Hematopoietic multipotent progenitor cell (in vitro differentiated cells): Measurements from ENCODE around the gene FEM1B. TPM values are rescaled to one million over a fixed set of nuclear protein-coding genes. Genes with fewer than 3 reads are reported as not detected.

ENCODE experiments used
- DNase-seq, 3 donors: peaks; one replicate each; pipeline ENCODE4 v3.0.0-alpha.2; 2011 to 2015; ENCODE audit warnings: low read depth in 2 of 3, low spot score in 2 of 3
- total RNA-seq: library from RNA; depleted of rRNA; stranded (reverse); fragments of >200 nt; gene quantifications from one replicate; pipeline ENCODE4 v1.2.3, GENCODE V29; 2012

FEM1B gene
- total RNA-seq, 1 donor: 47.7 TPM

DNA sequence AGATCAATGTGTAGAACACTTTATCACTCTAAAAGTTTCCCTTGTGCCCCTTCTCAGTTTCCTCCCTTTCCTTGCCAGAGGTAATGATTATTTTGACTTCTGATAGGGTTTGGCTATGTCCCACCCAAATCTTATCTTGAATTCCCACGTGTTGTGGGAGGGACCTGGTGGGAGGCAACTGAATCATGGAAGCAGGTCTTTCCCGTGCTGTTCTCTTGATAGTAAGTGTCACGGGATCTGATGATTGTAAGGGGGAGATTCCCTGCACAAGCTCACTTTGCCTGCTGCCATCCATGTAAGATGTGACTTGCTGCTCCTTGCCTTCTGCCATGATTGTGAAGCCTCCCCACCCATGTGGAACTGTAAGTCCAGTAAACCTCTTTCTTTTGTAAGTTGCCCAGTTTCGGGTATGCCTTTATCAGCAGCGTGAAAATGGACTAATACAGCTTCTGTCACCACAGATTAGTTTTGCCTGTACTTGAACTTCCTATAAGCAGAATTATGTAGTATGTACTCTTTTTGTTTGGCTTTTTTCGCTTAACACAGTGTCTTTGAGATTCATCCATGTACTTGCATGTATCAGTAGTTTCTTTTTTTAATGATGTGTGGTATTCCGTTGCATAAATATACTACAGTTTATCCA lies 7.2 kb downstream of the FEM1B start:
- DNase-seq: no peak

DNA sequence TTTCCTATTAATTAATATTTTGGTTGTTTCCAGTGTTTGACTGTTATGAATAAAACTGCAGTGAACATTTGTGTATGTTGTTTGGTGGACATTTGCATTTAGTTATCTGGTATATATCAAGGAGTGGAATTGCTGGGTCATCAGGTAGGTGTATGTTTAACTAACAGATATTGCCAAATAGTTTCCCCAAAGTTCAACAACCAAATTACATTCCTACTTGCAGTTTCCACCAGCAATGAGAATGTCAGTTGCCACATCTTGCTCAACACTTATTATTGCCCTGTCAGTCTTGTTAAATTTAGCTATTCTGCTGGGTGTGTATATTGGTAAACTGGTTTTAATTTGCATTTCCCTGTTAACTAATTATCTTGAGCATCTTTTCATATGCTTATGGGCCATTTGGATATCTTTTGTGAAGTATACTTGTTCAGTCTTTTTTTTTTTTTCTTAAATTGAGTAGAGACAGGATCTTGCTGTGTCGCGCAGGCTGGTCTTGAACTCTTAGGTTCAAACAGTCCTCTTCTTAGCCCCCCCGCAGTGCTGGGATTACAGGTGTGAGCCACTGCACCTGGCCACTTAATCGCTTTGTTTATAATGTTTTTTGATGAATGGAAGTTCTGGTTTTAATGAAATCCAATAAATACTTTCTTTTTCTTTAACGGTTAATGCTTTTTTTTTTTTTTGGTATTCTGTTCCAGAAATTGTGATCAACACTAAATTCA lies 7.9 kb downstream of the FEM1B start:
- DNase-seq: no peak

DNA sequence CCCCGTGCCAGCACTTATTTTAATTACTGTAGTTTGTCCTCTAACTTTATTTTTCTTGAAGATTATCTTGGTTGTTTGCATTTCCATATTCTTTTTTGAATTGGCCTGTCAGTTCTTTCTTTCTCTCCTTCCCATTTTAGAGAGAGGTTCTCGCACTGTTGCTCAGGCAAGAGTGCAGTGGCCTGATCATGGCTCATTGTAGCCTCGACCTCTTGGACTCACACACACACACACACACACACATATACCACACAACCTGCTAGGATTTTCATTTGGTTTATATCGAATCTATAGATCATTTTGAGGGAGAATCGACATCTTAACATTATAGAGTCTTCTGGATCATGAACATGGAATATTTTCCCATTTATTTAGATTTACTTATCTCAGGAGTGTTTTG lies 8.7 kb downstream of the FEM1B start:
- no peak for DNase-seq

DNA sequence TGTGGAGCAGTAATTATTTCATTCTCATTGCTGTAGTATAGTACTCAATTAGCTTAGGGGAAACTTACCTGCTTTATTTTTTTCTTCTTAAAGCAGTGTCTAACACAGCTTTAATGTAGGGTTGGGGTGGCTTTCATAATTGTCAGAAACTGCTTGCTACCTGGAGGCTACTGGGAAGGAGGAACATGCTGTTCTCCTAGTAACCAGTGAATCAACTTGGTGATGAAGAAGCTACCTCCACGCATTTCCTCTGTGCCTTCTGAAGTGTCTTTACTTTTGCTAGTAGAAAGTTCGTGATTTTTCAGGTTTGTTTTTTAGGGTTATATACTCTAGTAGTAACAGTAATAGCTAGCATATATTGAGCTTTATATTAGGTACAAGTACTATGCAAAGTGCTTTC lies 11.5 kb downstream of the FEM1B start:
- no peak for DNase-seq

DNA sequence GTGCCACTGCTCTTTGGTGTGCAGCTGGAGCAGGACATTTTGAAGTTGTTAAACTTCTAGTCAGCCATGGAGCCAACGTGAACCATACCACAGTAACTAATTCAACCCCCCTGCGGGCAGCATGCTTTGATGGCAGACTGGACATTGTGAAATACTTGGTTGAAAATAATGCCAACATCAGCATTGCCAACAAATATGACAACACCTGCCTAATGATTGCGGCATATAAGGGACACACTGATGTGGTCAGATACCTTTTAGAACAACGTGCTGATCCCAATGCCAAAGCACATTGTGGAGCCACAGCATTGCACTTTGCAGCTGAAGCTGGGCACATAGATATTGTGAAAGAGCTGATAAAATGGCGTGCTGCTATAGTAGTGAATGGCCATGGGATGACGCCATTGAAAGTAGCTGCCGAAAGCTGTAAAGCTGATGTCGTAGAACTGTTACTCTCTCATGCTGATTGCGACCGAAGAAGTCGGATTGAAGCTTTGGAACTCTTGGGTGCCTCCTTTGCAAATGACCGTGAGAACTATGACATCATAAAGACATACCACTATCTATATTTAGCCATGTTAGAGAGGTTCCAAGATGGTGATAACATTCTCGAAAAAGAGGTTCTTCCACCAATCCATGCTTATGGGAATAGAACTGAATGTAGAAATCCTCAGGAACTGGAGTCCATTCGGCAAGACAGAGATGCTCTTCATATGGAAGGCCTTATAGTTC lies 12.2 kb downstream of the FEM1B start:
- no peak for DNase-seq

DNA sequence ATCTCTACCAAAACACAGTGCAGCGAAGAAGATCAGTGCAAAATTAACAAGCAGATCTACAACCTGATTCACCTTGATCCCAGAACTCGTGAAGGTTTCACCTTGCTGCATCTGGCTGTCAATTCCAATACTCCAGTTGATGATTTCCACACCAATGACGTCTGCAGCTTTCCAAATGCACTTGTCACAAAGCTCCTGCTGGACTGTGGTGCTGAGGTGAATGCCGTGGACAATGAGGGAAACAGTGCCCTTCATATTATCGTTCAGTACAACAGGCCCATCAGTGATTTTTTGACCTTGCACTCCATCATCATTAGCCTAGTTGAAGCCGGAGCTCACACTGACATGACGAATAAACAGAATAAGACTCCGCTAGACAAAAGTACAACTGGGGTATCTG lies 13.2 kb downstream of the FEM1B start:
- DNase-seq: no peak

DNA sequence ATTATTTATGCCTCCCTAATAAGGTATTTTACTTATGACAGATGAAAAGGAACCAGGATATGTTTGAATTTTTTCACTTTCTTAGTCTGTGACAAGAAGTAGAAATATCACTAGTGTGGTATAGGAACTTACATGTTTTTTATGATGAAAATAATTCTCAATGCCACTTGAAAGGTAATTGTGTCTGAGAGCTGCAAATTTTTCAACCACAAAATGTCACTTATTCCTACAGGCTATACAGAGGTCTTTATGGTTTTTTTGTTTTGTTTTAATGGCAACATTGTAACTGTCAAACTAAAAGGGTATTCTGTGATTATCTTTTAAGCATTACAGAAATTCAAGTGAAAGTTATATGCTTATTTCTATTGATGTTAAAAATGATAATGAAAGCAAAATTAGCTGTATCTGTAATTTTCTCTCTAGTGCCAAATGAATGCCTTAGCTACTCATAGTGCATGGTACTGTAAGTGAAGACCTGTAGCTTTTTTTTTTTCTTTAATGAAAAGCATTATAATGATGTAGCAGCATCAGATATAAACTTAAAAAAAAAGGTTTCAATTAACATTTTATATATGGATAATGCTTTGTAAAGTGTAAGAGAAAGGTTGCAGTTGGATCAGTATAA lies 14.7 kb downstream of the FEM1B start:
- DNase-seq: no peak

DNA sequence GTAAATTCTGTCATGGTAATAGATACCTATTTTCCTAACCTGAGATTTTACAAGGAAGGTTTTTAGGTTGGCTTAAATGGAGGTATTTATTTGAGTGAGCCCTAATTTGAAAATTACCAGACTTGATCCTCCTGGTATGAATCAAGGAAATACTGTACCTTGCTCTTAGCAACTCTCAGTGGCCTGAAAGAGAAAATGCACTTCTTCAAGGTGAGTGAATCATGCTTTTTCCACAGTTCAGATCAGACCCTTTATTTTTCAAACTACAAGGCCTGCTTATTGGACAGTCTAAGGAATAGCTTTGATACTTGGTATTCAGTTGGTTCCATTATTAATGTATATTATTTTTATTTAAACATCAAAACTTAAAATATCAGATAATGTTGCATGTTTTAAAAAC lies 15.4 kb downstream of the FEM1B start:
- DNase-seq: no peak

DNA sequence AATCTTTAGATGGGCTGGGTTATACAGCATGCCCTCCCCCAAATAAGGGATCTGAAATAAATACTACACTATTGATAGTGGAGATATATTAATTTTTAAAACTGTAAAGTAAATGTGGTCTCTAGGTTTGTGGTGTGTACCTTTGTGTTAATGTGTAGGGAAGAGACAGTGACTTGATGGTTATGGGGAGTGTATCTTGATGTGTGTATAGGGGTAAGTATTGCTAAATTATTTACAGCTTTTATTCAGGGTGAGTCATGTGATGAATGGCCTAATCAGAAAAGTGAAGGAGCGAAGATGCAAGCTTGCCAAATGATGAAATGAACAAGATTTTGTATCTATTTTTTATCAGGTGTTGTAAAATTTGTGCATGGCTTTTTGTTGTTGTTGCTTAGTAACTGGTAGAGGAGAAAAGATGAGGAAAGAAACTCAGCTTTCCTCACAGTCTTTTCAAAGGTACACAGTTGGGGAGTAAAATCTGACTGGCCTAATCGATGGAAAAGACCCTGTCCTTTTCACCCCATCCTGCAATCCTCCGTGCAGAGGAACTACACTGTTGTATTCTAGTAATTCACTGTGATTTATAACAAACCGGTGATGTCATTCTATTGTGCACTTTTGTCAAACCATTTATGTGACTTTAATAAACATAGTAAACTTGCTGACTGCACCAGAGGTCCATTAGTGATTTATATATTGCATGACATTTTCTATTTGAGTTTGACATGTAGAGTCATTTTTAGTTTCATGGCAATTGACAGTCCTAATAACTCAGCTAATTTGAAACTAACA lies 17.7 kb downstream of the FEM1B start:
- DNase-seq: no peak

DNA sequence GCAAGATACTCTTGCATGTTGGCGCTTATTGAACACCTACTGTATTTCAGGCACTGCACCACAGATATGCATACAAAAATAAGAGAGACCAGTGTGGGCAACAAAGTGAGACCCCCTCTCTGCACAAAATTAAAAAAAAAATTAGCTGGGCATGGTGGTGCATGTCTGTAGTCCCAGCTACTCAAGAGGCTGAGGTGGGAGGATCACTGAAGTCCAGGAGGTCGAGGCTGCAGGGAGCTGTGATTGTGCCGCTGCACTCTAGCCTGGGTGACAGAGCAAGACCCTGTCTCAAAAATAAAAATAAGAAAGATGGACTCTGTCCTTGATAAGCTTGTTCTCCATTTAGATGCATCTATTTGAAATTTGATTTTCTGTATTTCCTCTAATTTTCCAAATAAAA lies 20.8 kb downstream of the FEM1B start:
- DNase-seq: no peak

DNA sequence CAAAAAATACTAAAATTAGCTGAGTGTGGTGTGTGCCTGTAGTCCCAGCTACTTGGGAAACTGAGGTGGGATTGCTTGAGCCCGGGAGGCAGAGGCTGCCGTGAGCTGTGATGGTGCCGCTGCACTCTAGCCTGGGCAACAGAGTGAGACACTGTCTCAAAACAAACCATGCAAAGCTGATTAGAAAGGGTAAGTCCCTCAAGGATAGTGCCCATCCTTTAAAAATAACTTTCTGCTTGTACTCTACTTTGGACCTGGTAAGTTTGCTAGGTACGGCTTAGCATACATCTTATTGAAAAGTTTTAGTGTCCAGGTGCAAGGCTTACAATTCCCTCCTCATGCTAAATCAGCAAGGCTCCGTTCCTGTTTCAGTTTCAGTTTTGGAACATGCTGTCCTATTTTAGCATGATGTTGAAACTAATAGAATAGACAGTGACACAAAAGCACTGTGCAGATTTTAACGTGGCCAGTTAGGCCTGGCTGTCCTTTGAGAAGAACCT lies 21.4 kb downstream of the FEM1B start:
- peak in 2 of 3 donors; percentile 42 to 62 for DNase-seq

DNA sequence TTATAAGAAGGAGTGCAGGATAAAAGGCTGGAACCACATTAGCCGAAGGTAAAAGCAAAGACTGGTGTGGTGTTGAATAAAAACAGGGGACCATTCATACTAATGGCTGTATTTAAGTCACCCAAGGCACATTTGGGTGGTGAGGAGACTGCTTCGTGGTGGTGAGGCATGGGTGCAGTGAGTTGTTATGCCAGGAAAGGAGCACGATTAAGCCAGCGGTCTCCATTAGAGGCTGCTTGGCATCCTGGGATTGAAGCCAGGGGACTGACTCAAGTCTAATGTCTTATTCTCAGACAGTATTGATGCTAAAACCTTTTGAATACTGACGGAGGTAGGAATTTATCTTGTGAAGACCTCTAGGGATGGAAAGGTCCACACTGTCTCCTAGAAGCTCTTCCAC lies 21.9 kb downstream of the FEM1B start:
- no peak for DNase-seq

DNA sequence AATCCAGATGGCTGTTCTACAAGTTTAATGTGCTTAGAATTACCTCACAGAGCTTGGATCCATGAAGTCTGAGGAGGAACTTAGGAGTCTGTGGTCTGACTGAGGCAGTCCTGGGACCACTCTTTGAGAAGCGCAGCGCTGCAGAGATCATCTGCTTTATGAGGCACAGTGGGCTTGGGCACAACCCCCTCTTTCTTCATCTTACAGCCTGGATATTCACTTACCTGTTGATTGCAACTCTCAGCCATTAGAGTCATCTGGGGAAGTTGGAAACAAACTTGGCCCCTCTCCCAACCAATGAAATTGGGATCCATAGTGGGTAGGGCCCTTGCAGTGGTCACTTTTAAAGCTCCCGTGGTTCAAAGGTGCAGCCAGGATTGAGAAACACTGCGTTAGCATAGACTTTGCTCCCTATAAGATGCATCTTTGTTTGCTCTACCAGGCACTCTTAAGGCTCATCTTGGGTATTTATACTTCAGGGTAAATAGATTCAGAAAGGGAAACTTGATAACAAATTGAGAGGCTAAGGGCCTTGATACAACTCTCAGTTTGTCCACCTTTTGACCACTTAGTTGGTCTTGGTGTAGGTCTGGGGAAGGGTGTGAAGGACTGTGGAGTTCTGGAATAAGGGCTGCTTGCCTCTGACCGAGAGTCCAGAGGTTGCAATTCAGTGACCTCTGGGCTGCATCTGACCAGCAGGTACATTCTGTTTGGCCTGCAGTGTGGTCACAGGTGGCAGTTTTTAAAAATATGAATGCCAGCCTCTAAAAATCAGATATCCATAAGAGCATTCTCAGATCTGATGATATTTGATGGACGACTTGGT lies 22.8 kb downstream of the FEM1B start:
- DNase-seq: no peak

DNA sequence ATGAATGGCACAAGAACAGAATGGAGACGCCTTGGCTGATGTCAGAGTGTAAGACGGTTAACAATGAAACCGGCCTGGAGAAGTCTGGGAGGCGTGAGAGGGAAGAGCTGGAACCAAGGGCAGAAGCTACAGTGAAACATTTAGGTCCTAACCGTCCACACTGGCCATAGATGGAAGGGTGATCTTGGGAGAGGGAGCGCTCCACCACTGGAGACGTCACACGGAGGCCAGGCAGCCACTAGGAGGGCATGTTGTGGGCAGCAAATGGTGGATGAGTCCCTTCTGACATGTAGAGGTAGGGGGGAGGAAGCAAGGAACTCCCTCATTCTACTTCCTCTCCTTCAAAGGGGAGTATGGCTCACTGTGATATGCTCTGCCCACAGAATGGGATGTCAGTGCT lies 23.8 kb downstream of the FEM1B start:
- no peak for DNase-seq

DNA sequence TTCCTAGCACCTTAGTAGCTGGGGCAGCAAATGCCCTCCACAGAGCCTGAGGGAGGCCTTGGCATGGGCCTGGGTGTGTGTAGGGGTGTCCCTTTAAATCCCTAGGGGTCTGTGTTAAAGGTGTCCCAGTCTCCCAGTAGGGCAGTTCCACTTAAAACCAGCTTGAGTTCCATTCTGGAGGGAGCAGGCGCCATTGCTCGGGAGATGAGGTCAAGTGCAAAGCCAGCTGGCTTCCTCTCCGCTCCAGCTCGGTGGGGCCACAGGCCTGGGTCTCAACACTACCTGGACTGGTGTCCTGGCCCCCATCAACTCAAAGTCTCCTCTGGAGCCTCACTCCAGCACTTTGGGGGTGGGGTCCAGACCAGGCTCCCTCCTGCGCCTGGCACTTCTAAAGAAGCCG lies 25.2 kb downstream of the FEM1B start:
- no peak for DNase-seq

DNA sequence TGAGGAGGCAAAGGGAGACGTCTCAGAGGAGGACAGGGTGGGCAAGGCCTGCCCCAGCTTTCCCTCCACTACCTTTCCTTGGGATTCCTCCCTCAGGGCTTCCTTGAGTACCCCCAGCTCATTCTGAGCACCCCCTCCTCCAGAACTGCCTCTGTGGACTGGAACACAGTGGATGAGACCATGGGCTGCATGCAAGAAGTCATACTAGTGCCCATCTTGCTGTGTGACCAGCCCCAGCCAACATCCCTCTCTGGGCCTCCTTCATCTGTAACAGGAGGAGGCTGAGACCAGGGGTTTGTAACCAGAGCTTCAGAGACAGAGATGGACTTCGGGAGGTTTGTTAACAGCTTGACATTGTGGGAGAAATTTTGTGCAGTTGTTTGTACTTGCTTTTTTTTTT lies 25.6 kb downstream of the FEM1B start:
- no peak for DNase-seq

DNA sequence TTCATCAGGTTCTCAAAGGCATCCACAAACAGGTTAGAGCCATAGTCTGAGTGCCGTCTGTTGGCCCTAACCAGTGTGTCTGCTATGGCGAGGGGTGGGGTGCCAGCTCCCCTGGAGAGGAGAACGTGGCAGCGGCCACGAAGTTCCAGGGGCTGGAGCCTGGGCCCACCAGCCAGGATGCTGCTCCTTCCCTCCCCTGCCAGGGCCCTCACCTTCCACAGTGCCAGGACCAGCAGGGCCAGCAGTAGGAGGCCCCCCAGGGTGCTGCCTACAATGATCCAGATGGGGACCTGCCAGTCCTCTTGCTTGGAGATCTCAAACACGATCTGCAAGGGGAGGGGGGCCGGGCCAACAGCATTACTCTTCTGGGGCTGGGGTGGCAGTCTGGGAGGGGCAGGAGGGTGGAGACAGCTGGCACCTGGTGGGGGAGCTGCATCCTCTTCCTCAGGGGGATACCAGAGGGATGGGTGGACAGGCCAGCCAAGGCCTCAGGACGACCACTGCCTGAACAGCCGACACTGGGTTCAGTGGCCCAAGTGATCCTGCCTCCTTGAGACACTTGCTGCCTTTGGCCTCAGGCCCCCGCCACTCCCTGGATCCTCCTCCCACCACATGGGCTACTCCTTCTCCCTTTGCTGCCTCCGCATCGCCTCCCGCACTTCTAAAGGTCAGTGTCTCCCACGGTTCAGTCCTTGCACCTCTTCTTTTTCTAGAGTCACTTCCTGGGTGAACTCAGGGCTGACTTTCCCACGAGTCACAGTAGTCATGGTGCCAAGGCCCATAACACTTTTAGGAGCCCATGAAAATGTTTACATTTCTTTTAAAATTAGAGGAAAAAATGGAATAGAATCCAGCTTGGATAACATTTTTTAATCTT lies 26.3 kb downstream of the FEM1B start:
- DNase-seq: no peak

DNA sequence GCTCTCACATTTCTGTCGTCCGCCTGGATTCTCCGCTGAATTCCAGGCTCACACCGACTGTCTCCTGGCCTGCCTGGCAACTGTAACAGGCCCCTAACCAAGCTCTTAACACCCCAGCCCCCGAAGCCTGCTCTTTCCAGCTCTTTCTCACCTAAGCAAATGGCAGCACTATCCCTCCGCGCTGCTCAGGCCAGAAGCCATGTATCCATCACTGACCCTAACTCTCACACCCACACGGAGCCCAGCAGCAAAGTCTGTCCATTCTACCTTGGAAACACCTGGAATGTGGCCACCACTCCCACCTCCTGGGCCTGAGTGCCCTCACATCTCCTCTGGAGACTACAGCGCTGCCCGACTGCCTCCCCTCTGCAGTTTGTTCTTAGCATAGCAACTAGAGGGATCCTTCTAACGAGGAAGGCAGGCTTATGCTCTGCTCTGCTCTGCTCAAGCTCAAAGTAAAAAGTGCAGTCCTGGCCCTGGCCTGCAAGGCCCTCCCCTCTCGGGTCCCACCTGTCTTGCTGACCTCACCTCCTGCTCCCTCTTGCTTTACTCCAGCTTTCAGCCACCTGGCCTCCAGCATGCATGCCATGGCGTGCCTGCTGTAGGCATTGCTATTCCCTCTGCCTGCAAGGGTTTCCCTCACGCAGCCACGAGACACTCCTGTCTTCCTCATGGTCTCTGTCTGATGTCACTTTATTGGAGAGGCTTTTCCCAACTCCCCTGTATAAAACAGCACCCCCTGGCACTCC lies 27.2 kb downstream of the FEM1B start:
- DNase-seq: no peak
